Keratinocyte (primary cell): ENCODE data around the gene SRR. TPM values are rescaled to one million over a fixed set of nuclear protein-coding genes. Genes with fewer than 3 reads are reported as not detected.

Source experiments
- DNase-seq: peaks from one replicate; pipeline ENCODE4 v3.0.0-alpha.2; 2011; ENCODE audit warnings: low read depth, missing footprints, low spot score
- FAIRE-seq: peaks from 2 replicates; lab custom pipeline; 2011; peaks lifted over from hg19 to GRCh38; lab: Jason Lieb, UNC
- H2AFZ ChIP-seq: 2 replicates; pipeline ENCODE4 v1.6.0; 2012; ENCODE audit warnings: low read length, control low read depth, inconsistent platforms; ENCODE audit not compliant: control insufficient read depth
- H3K27ac ChIP-seq: 2 replicates; pipeline ENCODE4 v1.5.1; 2011; ENCODE audit warnings: low read length; ENCODE audit not compliant: control insufficient read depth, insufficient read depth
- H3K27me3 ChIP-seq: 3 replicates; pipeline ENCODE4 v1.6.0; 2011; ENCODE audit warnings: low read length; ENCODE audit not compliant: control insufficient read depth, insufficient read depth; ENCODE audit errors: extremely low read depth
- H3K36me3 ChIP-seq, 2 experiments: 2 replicates in 1 of 2; 3 replicates in 1 of 2; pipeline ENCODE4 v1.5.1; 2011; ENCODE audit warnings: low read length in 2 of 2, mild to moderate bottlenecking in 1 of 2; ENCODE audit not compliant: control insufficient read depth in 2 of 2, insufficient read depth in 2 of 2; ENCODE audit errors: extremely low read depth in 1 of 2
- H3K4me1 ChIP-seq: 3 replicates; pipeline ENCODE4 v1.5.1; 2011; ENCODE audit warnings: low read length; ENCODE audit not compliant: control insufficient read depth, insufficient read depth; ENCODE audit errors: extremely low read depth
- H3K4me2 ChIP-seq: 3 replicates; pipeline ENCODE4 v1.6.0; 2011; ENCODE audit warnings: low read depth, low read length; ENCODE audit not compliant: control insufficient read depth, insufficient read depth; ENCODE audit errors: extremely low read depth
- H3K4me3 ChIP-seq, 3 experiments: fragments of 200-600 bp in 1 of 3; sonication (generic) in 1 of 3; 2 replicates in 2 of 3; 3 replicates in 1 of 3; pipeline ENCODE4 v1.5.1; 2011 to 2016; ENCODE audit warnings: low read length in 3 of 3, mild to moderate bottlenecking in 3 of 3, control low read depth in 2 of 3, inconsistent platforms in 1 of 3, low read depth in 1 of 3, mixed read lengths in 1 of 3, mixed run types in 1 of 3, moderate library complexity in 1 of 3; ENCODE audit not compliant: control insufficient read depth in 2 of 3, insufficient read depth in 2 of 3; ENCODE audit errors: extremely low read depth in 1 of 3
- H3K79me2 ChIP-seq: 2 replicates; pipeline ENCODE4 v1.6.0; 2012; ENCODE audit warnings: low read length; ENCODE audit not compliant: control insufficient read depth, insufficient read depth
- H3K9ac ChIP-seq: 3 replicates; pipeline ENCODE4 v1.6.0; 2011; ENCODE audit warnings: low read length; ENCODE audit not compliant: control insufficient read depth, insufficient read depth; ENCODE audit errors: extremely low read depth
- H3K9me1 ChIP-seq: 3 replicates; pipeline ENCODE4 v1.6.0; 2011; ENCODE audit warnings: low read length; ENCODE audit not compliant: control insufficient read depth, insufficient read depth; ENCODE audit errors: extremely low read depth
- H3K9me3 ChIP-seq: 2 replicates; pipeline ENCODE4 v1.5.1; 2012; ENCODE audit warnings: low read depth, low read length; ENCODE audit not compliant: control insufficient read depth
- H4K20me1 ChIP-seq: 3 replicates; pipeline ENCODE4 v1.6.0; 2011; ENCODE audit warnings: low read length; ENCODE audit not compliant: control insufficient read depth, insufficient read depth; ENCODE audit errors: extremely low read depth
- EZH2 ChIP-seq: IDR thresholded peaks from one replicate; pipeline ENCODE4 v1.6.1; 2012; ENCODE audit warnings: inconsistent platforms, mild to moderate bottlenecking, low read length, moderate library complexity
- dilution Hi-C: fragments of 300-500 bp; cut with MboI; formaldehyde crosslinking; loops from one replicate; pipeline ENCODE4 v1.7.0; 2020; ENCODE audit warnings: low sequenced_read_pairs; ENCODE audit not compliant: extremely low pct_ligation_motif_present
- polyA plus RNA-seq, 5 experiments: library from polyadenylated mRNA; depleted of rRNA in 3 of 5; stranded (reverse) in 3 of 5; stranded (forward) in 1 of 5; unstranded in 1 of 5; fragments of >200 nt; gene quantifications; 1 replicate in 1 of 5; 2 replicates in 3 of 5; 3 replicates in 1 of 5; pipeline versions ENCODE4 v1.2.1 to v1.2.3, GENCODE V29; 2011 to 2012; ENCODE audit warnings: missing spikeins in 2 of 5, low read depth in 1 of 5, low replicate concordance in 1 of 5
- TF ChIP-seq, protein P1 (sequence below), 3 experiments: IDR thresholded peaks in 1 of 3; conservative IDR thresholded peaks in 1 of 3; optimal IDR thresholded peaks in 1 of 3; 2 replicates in 2 of 3; 3 replicates in 1 of 3; pipeline versions ENCODE3 to v1.5.1; 2011; ENCODE audit warnings: low read length in 3 of 3, mild to moderate bottlenecking in 3 of 3, moderate library complexity in 2 of 3, control low read depth in 1 of 3, inconsistent platforms in 1 of 3; ENCODE audit not compliant: insufficient read depth in 2 of 3; ENCODE audit errors: extremely low read depth in 1 of 3

SRR gene
- polyA plus RNA-seq, 1 donor (not counting 4 experiments of a cell fraction or from before 2014, with no cell fraction given) = 17.7 TPM

DNA sequence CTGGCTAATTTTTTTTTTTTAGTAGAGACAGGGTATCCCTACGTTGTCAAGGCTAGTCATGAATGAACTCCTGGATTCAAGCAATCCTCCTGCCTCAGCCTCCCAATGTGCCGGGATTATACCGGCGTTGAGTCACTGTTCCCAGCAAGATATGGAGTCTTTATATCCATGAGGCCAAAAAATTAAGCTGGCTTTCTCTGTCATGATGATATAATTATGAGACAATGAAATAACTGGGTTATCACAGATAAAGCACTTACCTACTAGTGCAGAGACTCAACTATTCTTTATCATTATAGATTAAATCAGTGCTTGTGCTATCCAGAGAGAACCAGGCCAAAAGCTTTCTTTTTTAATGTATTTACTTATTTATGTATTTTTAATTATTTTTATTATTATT is 36.4 kb upstream of the SRR start:
- Histone ChIP-seq H3K79me2 (peaks cover 2% of the 10 kb centered on the region), H3K9me1 (no peaks in the 10 kb centered on the region), H3K4me2 (no peak overlapping the region), H3K9me3 (no peaks in the 10 kb centered on the region), H3K4me1 (peaks cover 11% of the 10 kb centered on the region), H3K27me3 (no peaks in the 10 kb centered on the region), H2AFZ (no peak overlapping the region), H3K4me3 (no peak overlapping the region), H3K9ac (no peak overlapping the region), H3K27ac (no peak overlapping the region), H4K20me1 (no peaks in the 10 kb centered on the region), H3K36me3 (peaks cover 2 to 7% of the 10 kb centered on the region in 2 experiments)
- dilution Hi-C loops = no loop called here
- TF ChIP-seq, protein P1, sequence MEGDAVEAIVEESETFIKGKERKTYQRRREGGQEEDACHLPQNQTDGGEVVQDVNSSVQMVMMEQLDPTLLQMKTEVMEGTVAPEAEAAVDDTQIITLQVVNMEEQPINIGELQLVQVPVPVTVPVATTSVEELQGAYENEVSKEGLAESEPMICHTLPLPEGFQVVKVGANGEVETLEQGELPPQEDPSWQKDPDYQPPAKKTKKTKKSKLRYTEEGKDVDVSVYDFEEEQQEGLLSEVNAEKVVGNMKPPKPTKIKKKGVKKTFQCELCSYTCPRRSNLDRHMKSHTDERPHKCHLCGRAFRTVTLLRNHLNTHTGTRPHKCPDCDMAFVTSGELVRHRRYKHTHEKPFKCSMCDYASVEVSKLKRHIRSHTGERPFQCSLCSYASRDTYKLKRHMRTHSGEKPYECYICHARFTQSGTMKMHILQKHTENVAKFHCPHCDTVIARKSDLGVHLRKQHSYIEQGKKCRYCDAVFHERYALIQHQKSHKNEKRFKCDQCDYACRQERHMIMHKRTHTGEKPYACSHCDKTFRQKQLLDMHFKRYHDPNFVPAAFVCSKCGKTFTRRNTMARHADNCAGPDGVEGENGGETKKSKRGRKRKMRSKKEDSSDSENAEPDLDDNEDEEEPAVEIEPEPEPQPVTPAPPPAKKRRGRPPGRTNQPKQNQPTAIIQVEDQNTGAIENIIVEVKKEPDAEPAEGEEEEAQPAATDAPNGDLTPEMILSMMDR (optimal IDR thresholded peaks at IDR 0.05 in 1 of 3, IDR thresholded peaks at IDR 0.05 in 1 of 3, conservative IDR thresholded peaks at IDR 0.05 in 1 of 3; ENCODE audit: extremely low read depth in 1 of 3, insufficient read depth in 2 of 3, low read length in 3 of 3) = no peak
- no peak for TF ChIP-seq EZH2
- FAIRE-seq (no peak), DNase-seq (no peak)

DNA sequence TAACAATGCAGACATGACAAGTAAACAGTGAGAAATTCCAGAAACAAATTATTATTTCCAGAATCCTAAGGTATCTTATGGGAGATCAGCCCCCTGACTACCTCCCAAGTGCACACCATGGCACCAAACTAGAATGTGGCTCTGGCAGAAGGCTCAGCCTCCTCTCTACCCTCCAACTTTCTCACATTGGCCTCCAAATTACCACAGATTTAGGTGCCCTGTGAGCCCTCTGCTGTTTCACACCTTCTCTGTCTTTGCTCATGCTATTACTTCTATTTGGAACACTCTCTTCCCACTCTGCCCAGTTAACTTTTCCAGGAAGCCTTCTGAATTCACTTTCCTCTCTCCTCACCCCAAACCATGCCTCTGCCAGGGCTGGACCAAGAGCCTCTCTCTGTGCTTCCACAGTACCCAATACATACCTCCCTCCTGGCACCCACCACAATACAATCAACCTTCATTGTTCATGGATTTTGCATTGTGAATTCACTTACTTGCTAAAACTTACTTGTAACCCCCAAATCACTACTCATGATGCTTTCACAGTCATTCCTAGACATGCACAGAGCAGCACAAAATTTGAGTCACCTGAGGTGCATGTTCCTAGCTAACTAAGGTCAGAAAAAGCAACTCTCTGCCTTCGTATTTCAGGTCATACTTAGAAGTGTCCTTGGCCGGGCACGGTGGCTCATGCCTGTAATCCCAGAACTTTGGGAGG is 31.6 kb upstream of the SRR start:
- H3K9me1 ChIP-seq = no peaks in the 10 kb centered on the region
- no peak overlapping the region for H3K4me2 ChIP-seq
- H3K79me2 ChIP-seq = no peaks in the 10 kb centered on the region
- H3K27ac ChIP-seq = no peak overlapping the region
- no peak overlapping the region for H3K4me3 ChIP-seq
- DNase-seq (no peak), FAIRE-seq (no peak)
- dilution Hi-C loops = no loop called here
- H3K27me3 ChIP-seq = no peaks in the 10 kb centered on the region
- H3K9ac ChIP-seq = no peak overlapping the region
- H3K4me1 ChIP-seq = no peaks in the 10 kb centered on the region
- TF ChIP-seq, protein P1 (optimal IDR thresholded peaks at IDR 0.05 in 1 of 3, IDR thresholded peaks at IDR 0.05 in 1 of 3, conservative IDR thresholded peaks at IDR 0.05 in 1 of 3; ENCODE audit: extremely low read depth in 1 of 3, insufficient read depth in 2 of 3, low read length in 3 of 3) = no peak
- TF ChIP-seq EZH2 = no peak
- no peaks in the 10 kb centered on the region for H4K20me1 ChIP-seq
- H3K36me3 ChIP-seq = peaks cover 0 to 5% of the 10 kb centered on the region in 2 experiments
- H3K9me3 ChIP-seq = no peaks in the 10 kb centered on the region
- H2AFZ ChIP-seq = no peak overlapping the region
